Measurements from ENCODE around the gene TRIM25.

Gene TRIM25

GRCh38 chr17:56914581-56915273 is 878 bp upstream of the TRIM25 start:
- Mint-ChIP-seq H3K36me3 (ENCODE audit: insufficient read depth) (peaks cover 18% of the 10 kb centered on the region), H3K9me3 (no peaks in the 10 kb centered on the region), H3K4me1 (ENCODE audit: low read depth in 2 of 2) (peaks cover 34 to 37% of the 10 kb centered on the region in 2 donors), H3K4me3 (peak overlapping the region; percentile 85 to 86), H3K27ac (peak overlapping the region; percentile 83 to 85), H3K27me3 (no peaks in the 10 kb centered on the region)
- no peak for DNase-seq
- ATAC-seq (replicated peaks) = no peak

- DNase-seq = no peak
- H3K36me3 Mint-ChIP-seq (ENCODE audit: insufficient read depth) = peaks cover 20% of the 10 kb centered on the region
- no peaks in the 10 kb centered on the region for H3K27me3 Mint-ChIP-seq
- H3K27ac Mint-ChIP-seq = peak overlapping the region; percentile 83 to 85
- H3K9me3 Mint-ChIP-seq = no peaks in the 10 kb centered on the region
- peaks cover 40 to 47% of the 10 kb centered on the region in 2 donors for H3K4me1 Mint-ChIP-seq (ENCODE audit: low read depth in 2 of 2)
- peak overlapping the region; percentile 85 to 86 for H3K4me3 Mint-ChIP-seq
- ATAC-seq (replicated peaks) = peak; percentile 70
Observed at GRCh38 chr17:56913353-56913866, 439 bp downstream of the TRIM25 start.

- ATAC-seq (replicated peaks) = no peak
- H3K27me3 Mint-ChIP-seq = no peaks in the 10 kb centered on the region
- DNase-seq = no peak
- peak overlapping the region; percentile 83 to 85 for H3K27ac Mint-ChIP-seq
- H3K9me3 Mint-ChIP-seq = no peaks in the 10 kb centered on the region
- peaks cover 44 to 52% of the 10 kb centered on the region in 2 donors for H3K4me1 Mint-ChIP-seq (ENCODE audit: low read depth in 2 of 2)
- peak overlapping the region; percentile 85 to 86 for H3K4me3 Mint-ChIP-seq
- peaks cover 24% of the 10 kb centered on the region for H3K36me3 Mint-ChIP-seq (ENCODE audit: insufficient read depth)
Observed at GRCh38 chr17:56913000-56913311, 893 bp downstream of the TRIM25 start.

- ATAC-seq (replicated peaks) (no peak), DNase-seq (no peak)
- H3K27me3 Mint-ChIP-seq = no peaks in the 10 kb centered on the region
- H3K9me3 Mint-ChIP-seq = no peaks in the 10 kb centered on the region
- peak overlapping the region; percentile 85 to 86 for H3K4me3 Mint-ChIP-seq
- peaks cover 47 to 58% of the 10 kb centered on the region in 2 donors for H3K4me1 Mint-ChIP-seq (ENCODE audit: low read depth in 2 of 2)
- H3K36me3 Mint-ChIP-seq (ENCODE audit: insufficient read depth) = peaks cover 27% of the 10 kb centered on the region
- peak overlapping the region; percentile 83 to 85 for H3K27ac Mint-ChIP-seq
Observed at GRCh38 chr17:56912105-56912999, 1.5 kb downstream of the TRIM25 start.

GRCh38 chr17:56910509-56911235 is 3.2 kb downstream of the TRIM25 start:
- no peaks in the 10 kb centered on the region for H3K9me3 Mint-ChIP-seq
- H3K4me3 Mint-ChIP-seq = peak overlapping the region; percentile 51 to 85
- peaks cover 48 to 62% of the 10 kb centered on the region in 2 donors for H3K4me1 Mint-ChIP-seq (ENCODE audit: low read depth in 2 of 2)
- no peaks in the 10 kb centered on the region for H3K27me3 Mint-ChIP-seq
- ATAC-seq (replicated peaks) (no peak), DNase-seq (no peak)
- H3K36me3 Mint-ChIP-seq (ENCODE audit: insufficient read depth) = peaks cover 44% of the 10 kb centered on the region
- H3K27ac Mint-ChIP-seq = peak overlapping the region; percentile 32 to 57

GRCh38 chr17:56909742-56910508 is 3.9 kb downstream of the TRIM25 start:
- ATAC-seq (replicated peaks) = no peak
- Mint-ChIP-seq H3K4me1 (ENCODE audit: low read depth in 2 of 2) (peaks cover 45 to 57% of the 10 kb centered on the region in 2 donors), H3K27ac (peak overlapping the region; percentile 32 to 91), H3K36me3 (ENCODE audit: insufficient read depth) (peaks cover 48% of the 10 kb centered on the region), H3K9me3 (no peaks in the 10 kb centered on the region), H3K4me3 (peak overlapping the region; percentile 51 to 85), H3K27me3 (no peaks in the 10 kb centered on the region)
- no peak for DNase-seq

GRCh38 chr17:56908001-56908542 is 5.8 kb downstream of the TRIM25 start:
- Mint-ChIP-seq H3K36me3 (ENCODE audit: insufficient read depth) (peaks cover 52% of the 10 kb centered on the region), H3K9me3 (no peaks in the 10 kb centered on the region), H3K27me3 (no peaks in the 10 kb centered on the region), H3K4me1 (ENCODE audit: low read depth in 2 of 2) (peaks cover 42 to 55% of the 10 kb centered on the region in 2 donors), H3K4me3 (peak overlapping the region; percentile 43 to 46), H3K27ac (peak overlapping the region; percentile 88 to 91)
- DNase-seq = peak; percentile 35 to 45 (median 40)
- ATAC-seq (replicated peaks) = peak; percentile 90

GRCh38 chr17:56903560-56903959 is 10.3 kb downstream of the TRIM25 start:
- H3K27me3 Mint-ChIP-seq = no peaks in the 10 kb centered on the region

GRCh38 chr17:56902348-56902747 is 11.5 kb downstream of the TRIM25 start:
- H3K27me3 Mint-ChIP-seq = no peaks in the 10 kb centered on the region
- no peaks in the 10 kb centered on the region for H3K9me3 Mint-ChIP-seq
- H3K4me3 Mint-ChIP-seq = no peak overlapping the region
- ATAC-seq (replicated peaks) = no peak
- no peak overlapping the region for H3K27ac Mint-ChIP-seq
- peaks cover 79% of the 10 kb centered on the region for H3K36me3 Mint-ChIP-seq (ENCODE audit: insufficient read depth)
- DNase-seq = no peak
- H3K4me1 Mint-ChIP-seq (ENCODE audit: low read depth in 2 of 2) = peaks cover 5 to 28% of the 10 kb centered on the region in 2 donors

More at GRCh38 chr17:56903560-56903959, 10.3 kb downstream of the TRIM25 start:
- Mint-ChIP-seq H3K27ac (no peak overlapping the region), H3K4me3 (no peak overlapping the region), H3K36me3 (ENCODE audit: insufficient read depth) (peaks cover 79% of the 10 kb centered on the region), H3K9me3 (no peaks in the 10 kb centered on the region), H3K4me1 (ENCODE audit: low read depth in 2 of 2) (peaks cover 14 to 33% of the 10 kb centered on the region in 2 donors)
- DNase-seq = no peak
- no peak for ATAC-seq (replicated peaks)

- H3K36me3 Mint-ChIP-seq (ENCODE audit: insufficient read depth) = peaks cover 73% of the 10 kb centered on the region
- no peaks in the 10 kb centered on the region for H3K27me3 Mint-ChIP-seq
- peak overlapping the region in 1 of 2 donors; percentile 32 for H3K27ac Mint-ChIP-seq
- H3K4me1 Mint-ChIP-seq (ENCODE audit: low read depth in 2 of 2) = peaks cover 4 to 25% of the 10 kb centered on the region in 2 donors
- no peaks in the 10 kb centered on the region for H3K9me3 Mint-ChIP-seq
- no peak overlapping the region for H3K4me3 Mint-ChIP-seq
- DNase-seq (no peak), ATAC-seq (replicated peaks) (no peak)
Observed at GRCh38 chr17:56899403-56899802, 14.4 kb downstream of the TRIM25 start.

- Mint-ChIP-seq H3K27me3 (no peaks in the 10 kb centered on the region), H3K27ac (peak overlapping the region in 1 of 2 donors; percentile 79), H3K36me3 (ENCODE audit: insufficient read depth) (peaks cover 73% of the 10 kb centered on the region), H3K4me3 (no peak overlapping the region), H3K9me3 (no peaks in the 10 kb centered on the region), H3K4me1 (ENCODE audit: low read depth in 2 of 2) (peaks cover 0 to 21% of the 10 kb centered on the region in 2 donors)
- DNase-seq (no peak), ATAC-seq (replicated peaks) (no peak)
Observed at GRCh38 chr17:56898874-56899273, 15.0 kb downstream of the TRIM25 start.

- DNase-seq (no peak), ATAC-seq (replicated peaks) (no peak)
- H3K36me3 Mint-ChIP-seq (ENCODE audit: insufficient read depth) = peaks cover 63% of the 10 kb centered on the region
- H3K9me3 Mint-ChIP-seq = no peaks in the 10 kb centered on the region
- peak overlapping the region; percentile 79 to 83 for H3K27ac Mint-ChIP-seq
- H3K4me1 Mint-ChIP-seq (ENCODE audit: low read depth in 2 of 2) = peaks cover 0 to 21% of the 10 kb centered on the region in 2 donors
- H3K27me3 Mint-ChIP-seq = no peaks in the 10 kb centered on the region
- H3K4me3 Mint-ChIP-seq = no peak overlapping the region
Observed at GRCh38 chr17:56897646-56898424, 16.0 kb downstream of the TRIM25 start.
